Activated CD4-positive, alpha-beta T cell treated with anti-CD3 and anti-CD28 coated beads for 36 hours (primary cell): ENCODE results near the gene PXYLP1. TPM values are rescaled to one million over a fixed set of nuclear protein-coding genes. Genes with fewer than 3 reads are reported as not detected.
A peak's percentile ranks its signal among the peaks of the same experiment; 100 is the strongest.

Source experiments
- ATAC-seq: fragments of 200-7000 bp; cut with Tn5 transposase; one replicate; pipeline ENCODE4 v1.10.0; 2021; ENCODE audit warnings: mild to moderate bottlenecking, moderate library complexity
- CTCF ChIA-PET: fragments of 350-600 bp; sonication (Branson Sonifier 250); formaldehyde crosslinking; loops from one replicate; lab custom pipeline; 2021; ENCODE audit warnings: antibody characterized with exemption; lab: Charles Lee
- POLR2A ChIA-PET: fragments of 350-600 bp; sonication (Branson Sonifier 250); formaldehyde crosslinking; loops from one replicate; lab custom pipeline; 2021; ENCODE audit warnings: antibody characterized with exemption, inconsistent platforms; lab: Charles Lee
- DNase-seq: peaks from one replicate; pipeline ENCODE4 v3.0.0-alpha.2; 2020
- H3K27ac Mint-ChIP-seq: one replicate; pipeline ENCODE4 v1.8.0; 2021; ENCODE audit warnings: mixed read lengths
- H3K27me3 Mint-ChIP-seq: one replicate; pipeline ENCODE4 v1.8.0; 2021; ENCODE audit warnings: mixed read lengths
- H3K36me3 Mint-ChIP-seq: one replicate; pipeline ENCODE4 v1.8.0; 2021; ENCODE audit warnings: low read depth, mixed read lengths
- H3K4me1 Mint-ChIP-seq: one replicate; pipeline ENCODE4 v1.8.0; 2021; ENCODE audit warnings: mixed read lengths
- H3K4me3 Mint-ChIP-seq: one replicate; pipeline ENCODE4 v1.8.0; 2021; ENCODE audit warnings: mild to moderate bottlenecking, moderate library complexity, mixed read lengths
- H3K9me3 Mint-ChIP-seq: one replicate; pipeline ENCODE4 v1.8.0; 2021; ENCODE audit warnings: low read depth, mixed read lengths
- intact Hi-C, 2 experiments: fragments of 100-400 bp; cut with DNase I in 1 of 2; cut with micrococcal nuclease in 1 of 2; formaldehyde crosslinking; loops; one replicate each; pipeline versions ENCODE4 v1.14.2 to v1.15.1; 2022 to 2024; cut with DNase I, micrococcal nuclease
- total RNA-seq, 2 experiments: library from RNA; stranded (reverse); gene quantifications; one replicate each; pipeline ENCODE4 v1.2.3, GENCODE V29; 2021

PXYLP1 gene
- total RNA-seq, 2 experiments from 2014 or later = 10.3 to 12.2 TPM

- H3K36me3 Mint-ChIP-seq = no peaks in the 10 kb centered on the region
- H3K9me3 Mint-ChIP-seq = no peaks in the 10 kb centered on the region
- H3K27ac Mint-ChIP-seq = no peak overlapping the region
- POLR2A ChIA-PET = no interaction called here
- H3K27me3 Mint-ChIP-seq = no peaks in the 10 kb centered on the region
- H3K4me3 Mint-ChIP-seq = no peak overlapping the region
- peaks cover 12% of the 10 kb centered on the region for H3K4me1 Mint-ChIP-seq
- ATAC-seq = no peak
- CTCF ChIA-PET = interaction anchor here (0.5 to 2.2 kb wide), 5 partner anchors 11 to 61 kb away, joined by 3 to 8 read pairs (median 4); partner anchors contain the start of gene PXYLP1
- no peak for DNase-seq
- intact Hi-C loops = no loop called here
Observed at GRCh38 chr3:141250828-141251227, 19.2 kb downstream of the PXYLP1 start.

- Mint-ChIP-seq H3K9me3 (no peaks in the 10 kb centered on the region), H3K27me3 (no peaks in the 10 kb centered on the region), H3K4me1 (peaks cover 35% of the 10 kb centered on the region), H3K27ac (no peak overlapping the region), H3K4me3 (no peak overlapping the region), H3K36me3 (no peaks in the 10 kb centered on the region)
- POLR2A ChIA-PET = no interaction called here
- intact Hi-C loops = no loop called here
- CTCF ChIA-PET = interaction anchor here (0.6 to 3.1 kb wide), 5 partner anchors 14 to 188 kb away, joined by 3 to 21 read pairs (median 4); partner anchors contain the start of gene PXYLP1
- ATAC-seq = no peak
- no peak for DNase-seq
Observed at GRCh38 chr3:141253326-141253725, 21.7 kb downstream of the PXYLP1 start.

GRCh38 chr3:141253811-141254210, 22.2 kb downstream of the PXYLP1 start:
- peaks cover 39% of the 10 kb centered on the region for H3K4me1 Mint-ChIP-seq

GRCh38 chr3:141255137-141255845, 23.7 kb downstream of the PXYLP1 start:
- ATAC-seq = no peak
- CTCF ChIA-PET = interaction anchor here (0.6 to 3.9 kb wide), 14 partner anchors 9 to 181 kb away, joined by 3 to 42 read pairs (median 4); partner anchors contain the start of gene PXYLP1
- no peak overlapping the region for H3K27ac Mint-ChIP-seq

More at GRCh38 chr3:141253811-141254210, 22.2 kb downstream of the PXYLP1 start:
- H3K27me3 Mint-ChIP-seq = no peaks in the 10 kb centered on the region
- H3K9me3 Mint-ChIP-seq = no peaks in the 10 kb centered on the region
- DNase-seq (no peak), ATAC-seq (no peak)
- no peaks in the 10 kb centered on the region for H3K36me3 Mint-ChIP-seq
- CTCF ChIA-PET = interaction anchor here (1.2 to 3.9 kb wide), 7 partner anchors 7 to 22 kb away, joined by 3 to 42 read pairs (median 22); partner anchors contain the start of gene PXYLP1
- H3K4me3 Mint-ChIP-seq = no peak overlapping the region
- POLR2A ChIA-PET = no interaction called here
- intact Hi-C loops = no loop called here
- no peak overlapping the region for H3K27ac Mint-ChIP-seq

GRCh38 chr3:141255846-141256261, 24.2 kb downstream of the PXYLP1 start:
- Mint-ChIP-seq H3K27ac (peak overlapping the region; percentile 38), H3K4me1 (peaks cover 52% of the 10 kb centered on the region), H3K27me3 (no peaks in the 10 kb centered on the region), H3K36me3 (peaks cover 1% of the 10 kb centered on the region), H3K9me3 (no peaks in the 10 kb centered on the region), H3K4me3 (no peak overlapping the region)
- intact Hi-C loops = loop anchor here (1.0 to 5.0 kb wide), 4 partner anchors 23 to 244 kb away; partner anchors contain the start of gene PXYLP1 (in 2 of the 2)
- CTCF ChIA-PET = interaction anchor here (0.6 to 3.9 kb wide), 16 partner anchors 9 to 180 kb away, joined by 3 to 42 read pairs (median 5); partner anchors contain the start of gene PXYLP1
- POLR2A ChIA-PET = interaction anchor here (2.2 kb wide), 1 partner anchor 24 kb away, joined by 9 read pairs; the partner anchor contains the start of gene PXYLP1
- DNase-seq (peak; percentile 72), ATAC-seq (peak; percentile 92)

More at GRCh38 chr3:141255137-141255845, 23.7 kb downstream of the PXYLP1 start:
- Mint-ChIP-seq H3K4me1 (peaks cover 46% of the 10 kb centered on the region), H3K36me3 (no peaks in the 10 kb centered on the region), H3K27me3 (no peaks in the 10 kb centered on the region), H3K4me3 (no peak overlapping the region), H3K9me3 (no peaks in the 10 kb centered on the region)
- POLR2A ChIA-PET = interaction anchor here (2.2 kb wide), 1 partner anchor 24 kb away, joined by 9 read pairs; the partner anchor contains the start of gene PXYLP1
- no peak for DNase-seq
- intact Hi-C loops = loop anchor here in 1 of 2 experiments (5.0 kb wide), 1 partner anchor 243 kb away; no protein-coding TSS in a partner anchor

GRCh38 chr3:141256820-141257219, 25.2 kb downstream of the PXYLP1 start:
- intact Hi-C loops = loop anchor here (1.0 to 5.0 kb wide), 4 partner anchors 22 to 245 kb away; partner anchors contain the start of gene PXYLP1 (in 2 of the 2)
- ChIA-PET POLR2A (interaction anchor here (2.2 kb wide), 1 partner anchor 25 kb away, joined by 9 read pairs; the partner anchor contains the start of gene PXYLP1), CTCF (interaction anchor here (0.7 to 3.9 kb wide), 7 partner anchors 10 to 50 kb away, joined by 3 to 42 read pairs (median 22); partner anchors contain the start of gene PXYLP1)
- H3K4me3 Mint-ChIP-seq = no peak overlapping the region
- DNase-seq (no peak), ATAC-seq (no peak)
- no peak overlapping the region for H3K27ac Mint-ChIP-seq
- H3K27me3 Mint-ChIP-seq = no peaks in the 10 kb centered on the region
- no peaks in the 10 kb centered on the region for H3K9me3 Mint-ChIP-seq
- H3K4me1 Mint-ChIP-seq = peaks cover 62% of the 10 kb centered on the region
- peaks cover 6% of the 10 kb centered on the region for H3K36me3 Mint-ChIP-seq

GRCh38 chr3:141257961-141258360, 26.3 kb downstream of the PXYLP1 start:
- DNase-seq (peak; percentile 74), ATAC-seq (peak; percentile 53)
- ChIA-PET POLR2A (no interaction called here), CTCF (interaction anchor here (1.1 to 2.3 kb wide), 3 partner anchors 9 to 45 kb away, joined by 4 to 8 read pairs (median 6); no protein-coding TSS in a partner anchor)
- H3K4me3 Mint-ChIP-seq = no peak overlapping the region
- H3K27me3 Mint-ChIP-seq = no peaks in the 10 kb centered on the region
- no peaks in the 10 kb centered on the region for H3K9me3 Mint-ChIP-seq
- H3K27ac Mint-ChIP-seq = peak overlapping the region; percentile 43
- intact Hi-C loops = loop anchor here (1.0 to 5.0 kb wide), 4 partner anchors 9 to 246 kb away; no protein-coding TSS in a partner anchor
- H3K4me1 Mint-ChIP-seq = peaks cover 67% of the 10 kb centered on the region
- H3K36me3 Mint-ChIP-seq = peaks cover 8% of the 10 kb centered on the region

GRCh38 chr3:141258973-141259372, 27.3 kb downstream of the PXYLP1 start:
- POLR2A ChIA-PET = interaction anchor here (0.6 kb wide), 1 partner anchor 40 kb away, joined by 3 read pairs; no protein-coding TSS in a partner anchor
- peaks cover 67% of the 10 kb centered on the region for H3K4me1 Mint-ChIP-seq
- intact Hi-C loops = loop anchor here (1.0 to 5.0 kb wide), 2 partner anchors 8 to 247 kb away; no protein-coding TSS in a partner anchor

GRCh38 chr3:141259821-141260629, 28.4 kb downstream of the PXYLP1 start:
- H3K27me3 Mint-ChIP-seq = no peaks in the 10 kb centered on the region
- DNase-seq = no peak
- ChIA-PET CTCF (interaction anchor here (0.8 to 2.3 kb wide), 5 partner anchors 12 to 533 kb away, joined by 3 to 8 read pairs (median 6); partner anchors contain the start of gene PXYLP1), POLR2A (no interaction called here)
- H3K27ac Mint-ChIP-seq = no peak overlapping the region
- intact Hi-C loops = loop anchor here in 1 of 2 experiments (5.0 kb wide), 1 partner anchor 248 kb away; no protein-coding TSS in a partner anchor
- H3K4me1 Mint-ChIP-seq = peaks cover 67% of the 10 kb centered on the region
- no peak overlapping the region for H3K4me3 Mint-ChIP-seq
- ATAC-seq = no peak
- no peaks in the 10 kb centered on the region for H3K9me3 Mint-ChIP-seq
- H3K36me3 Mint-ChIP-seq = peaks cover 8% of the 10 kb centered on the region

More at GRCh38 chr3:141258973-141259372, 27.3 kb downstream of the PXYLP1 start:
- ATAC-seq = no peak
- CTCF ChIA-PET = interaction anchor here (0.8 to 2.3 kb wide), 7 partner anchors 8 to 534 kb away, joined by 3 to 8 read pairs (median 6); partner anchors contain the start of gene PXYLP1
- H3K36me3 Mint-ChIP-seq = peaks cover 8% of the 10 kb centered on the region
- no peak overlapping the region for H3K27ac Mint-ChIP-seq
- H3K27me3 Mint-ChIP-seq = no peaks in the 10 kb centered on the region
- no peaks in the 10 kb centered on the region for H3K9me3 Mint-ChIP-seq
- no peak for DNase-seq
- H3K4me3 Mint-ChIP-seq = no peak overlapping the region

- DNase-seq (no peak), ATAC-seq (no peak)
- intact Hi-C loops = no loop called here
- Mint-ChIP-seq H3K27ac (no peak overlapping the region), H3K36me3 (peaks cover 8% of the 10 kb centered on the region), H3K4me3 (no peak overlapping the region), H3K4me1 (peaks cover 66% of the 10 kb centered on the region), H3K27me3 (no peaks in the 10 kb centered on the region), H3K9me3 (no peaks in the 10 kb centered on the region)
- ChIA-PET CTCF (interaction anchor here (0.7 kb wide), 1 partner anchor 29 kb away, joined by 6 read pairs; the partner anchor contains the start of gene PXYLP1), POLR2A (no interaction called here)
Observed at GRCh38 chr3:141260630-141260927, 29.0 kb downstream of the PXYLP1 start.
